Hematopoietic multipotent progenitor cell treated with erythropoietin and hydrocortisone succinate and interleukin-3 and kit ligand, for 15 days (in vitro differentiated cells): ENCODE results near the gene USP54.
"Not testable (repeated sequence)": the region's sequence is repeated elsewhere in the genome, so short reads cannot be mapped to it uniquely, and the experiment has no call there.

ENCODE experiments used
- DNase-seq: peaks from one replicate; pipeline ENCODE4 v3.0.0-alpha.2; 2015; ENCODE audit warnings: low spot score

Gene USP54, protein sequence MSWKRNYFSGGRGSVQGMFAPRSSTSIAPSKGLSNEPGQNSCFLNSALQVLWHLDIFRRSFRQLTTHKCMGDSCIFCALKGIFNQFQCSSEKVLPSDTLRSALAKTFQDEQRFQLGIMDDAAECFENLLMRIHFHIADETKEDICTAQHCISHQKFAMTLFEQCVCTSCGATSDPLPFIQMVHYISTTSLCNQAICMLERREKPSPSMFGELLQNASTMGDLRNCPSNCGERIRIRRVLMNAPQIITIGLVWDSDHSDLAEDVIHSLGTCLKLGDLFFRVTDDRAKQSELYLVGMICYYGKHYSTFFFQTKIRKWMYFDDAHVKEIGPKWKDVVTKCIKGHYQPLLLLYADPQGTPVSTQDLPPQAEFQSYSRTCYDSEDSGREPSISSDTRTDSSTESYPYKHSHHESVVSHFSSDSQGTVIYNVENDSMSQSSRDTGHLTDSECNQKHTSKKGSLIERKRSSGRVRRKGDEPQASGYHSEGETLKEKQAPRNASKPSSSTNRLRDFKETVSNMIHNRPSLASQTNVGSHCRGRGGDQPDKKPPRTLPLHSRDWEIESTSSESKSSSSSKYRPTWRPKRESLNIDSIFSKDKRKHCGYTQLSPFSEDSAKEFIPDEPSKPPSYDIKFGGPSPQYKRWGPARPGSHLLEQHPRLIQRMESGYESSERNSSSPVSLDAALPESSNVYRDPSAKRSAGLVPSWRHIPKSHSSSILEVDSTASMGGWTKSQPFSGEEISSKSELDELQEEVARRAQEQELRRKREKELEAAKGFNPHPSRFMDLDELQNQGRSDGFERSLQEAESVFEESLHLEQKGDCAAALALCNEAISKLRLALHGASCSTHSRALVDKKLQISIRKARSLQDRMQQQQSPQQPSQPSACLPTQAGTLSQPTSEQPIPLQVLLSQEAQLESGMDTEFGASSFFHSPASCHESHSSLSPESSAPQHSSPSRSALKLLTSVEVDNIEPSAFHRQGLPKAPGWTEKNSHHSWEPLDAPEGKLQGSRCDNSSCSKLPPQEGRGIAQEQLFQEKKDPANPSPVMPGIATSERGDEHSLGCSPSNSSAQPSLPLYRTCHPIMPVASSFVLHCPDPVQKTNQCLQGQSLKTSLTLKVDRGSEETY (N-terminal part only)

DNA sequence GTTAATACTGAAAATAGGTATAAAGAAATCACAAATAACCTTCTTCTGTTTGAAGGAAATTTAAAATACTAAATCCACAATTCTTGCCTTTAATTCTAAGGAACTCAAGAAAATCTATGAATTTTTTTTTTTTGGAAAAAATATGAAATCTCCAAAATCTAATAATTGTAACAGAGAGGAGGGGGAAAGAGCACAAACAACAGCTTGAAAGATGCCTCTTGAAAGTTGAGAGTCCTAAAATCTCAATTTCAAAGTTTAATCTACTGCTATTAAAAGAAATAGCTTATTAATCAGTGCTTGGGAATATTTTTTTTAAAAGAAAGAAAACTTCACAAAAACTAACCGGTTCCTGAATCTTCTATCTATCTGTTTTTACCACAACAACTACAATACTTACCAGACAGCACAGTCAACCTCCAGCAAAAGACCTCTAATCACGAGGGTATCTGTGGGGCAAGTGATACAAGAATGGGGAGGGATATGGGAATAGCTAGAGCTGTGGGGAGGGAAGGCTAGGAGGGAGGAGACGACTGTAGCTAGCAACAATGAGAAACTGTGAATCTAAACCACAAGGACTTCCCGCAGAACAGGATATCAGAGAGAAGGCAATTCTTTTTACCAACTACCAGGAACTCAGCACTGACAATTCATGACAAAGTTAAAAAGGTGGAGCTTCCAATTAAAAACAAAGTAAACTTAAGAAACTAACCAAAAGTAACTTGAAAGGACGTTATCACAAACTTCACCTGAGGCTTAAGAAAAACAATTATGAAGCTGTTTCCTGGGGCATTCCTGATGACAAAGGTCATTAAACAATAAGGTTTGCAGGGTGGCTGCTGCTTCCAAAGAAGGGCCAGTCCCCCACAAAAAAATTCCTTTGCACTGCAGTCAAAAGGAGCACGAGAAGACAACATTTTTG lies at the start of gene USP54:
USP54 (minus strand) TSS at position 462 of the 919 bp plus-strand sequence. CDS start 15,684 bp downstream, outside the sequence.
- no peak for DNase-seq

DNA sequence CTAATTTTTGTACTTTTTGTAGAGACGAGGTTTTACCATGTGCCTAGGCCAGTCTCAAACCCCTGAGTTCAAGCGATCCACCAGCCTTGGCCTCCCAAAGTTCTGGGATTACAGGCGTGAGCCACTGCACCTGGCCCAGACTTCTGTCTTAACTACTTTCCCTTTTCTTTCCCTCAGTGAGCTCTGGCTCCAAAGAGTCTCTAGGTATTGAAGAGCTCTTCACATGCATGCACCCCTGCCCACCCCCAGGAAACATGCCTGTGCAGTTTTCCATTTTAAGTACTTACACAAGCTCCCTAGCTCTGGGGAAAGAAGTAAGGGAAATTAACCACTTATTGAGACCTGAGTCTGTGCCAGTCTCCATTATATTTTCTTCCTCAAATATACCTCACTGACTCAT lies 48.1 kb upstream of the USP54 start:
- no peak for DNase-seq

DNA sequence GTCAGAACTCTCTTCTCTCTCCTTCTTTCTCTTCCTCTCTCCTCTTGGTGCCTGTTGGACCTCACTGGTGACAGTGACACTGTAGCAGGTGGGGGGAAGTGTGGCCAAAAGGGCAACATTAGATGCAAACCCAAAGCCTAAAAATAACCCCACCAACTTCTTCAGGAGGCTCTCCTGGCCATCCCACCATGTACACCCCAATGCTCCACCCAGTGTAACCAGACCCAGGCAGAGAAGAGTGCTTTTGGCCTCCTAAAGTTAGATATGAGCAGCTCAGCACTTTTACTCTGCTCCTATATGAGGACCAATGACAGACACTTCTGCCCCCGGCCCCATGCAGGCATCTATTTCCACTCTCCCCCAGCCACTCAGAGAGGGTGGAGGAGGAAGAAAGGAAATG lies 44.6 kb upstream of the USP54 start:
- DNase-seq, result no peak

DNA sequence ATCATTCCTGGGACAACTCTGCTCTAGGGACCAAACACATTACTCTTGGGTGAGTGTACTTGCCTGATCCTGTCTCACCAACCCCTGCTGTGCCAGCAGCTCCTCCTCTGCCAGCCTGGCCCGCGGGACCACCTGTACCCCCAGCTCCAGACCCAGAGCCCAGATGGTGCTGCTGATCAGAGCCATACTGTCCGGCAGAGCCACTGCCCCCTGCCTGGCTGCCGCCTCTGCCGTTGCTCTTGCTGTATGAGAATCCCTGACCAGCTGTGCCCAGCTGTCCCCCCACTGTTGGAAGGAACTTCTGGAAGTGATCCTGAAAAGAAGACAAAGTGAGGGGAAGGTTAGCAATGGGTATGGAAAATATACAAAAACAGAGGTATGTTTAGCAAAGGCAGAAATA lies 43.3 kb upstream of the USP54 start:
- no peak for DNase-seq

DNA sequence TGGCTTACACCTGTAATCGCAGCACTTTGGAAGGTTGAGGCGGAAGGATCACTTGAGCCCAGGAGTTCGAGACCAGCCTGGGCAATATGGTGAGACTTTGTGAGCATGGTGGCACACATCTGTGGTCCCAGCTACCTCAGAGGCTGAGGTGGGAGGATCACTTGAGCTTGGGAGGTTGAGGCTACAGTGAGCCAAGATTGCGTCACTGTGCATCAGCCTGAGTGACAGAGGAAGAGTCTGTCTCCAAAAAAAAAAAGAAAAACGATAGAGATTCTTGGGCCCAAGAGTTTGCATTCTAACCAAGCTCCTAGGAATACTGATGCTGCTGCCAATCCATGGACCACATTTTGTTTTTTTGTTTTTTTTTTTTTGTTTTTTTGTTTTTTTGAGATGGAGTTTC lies 38.0 kb upstream of the USP54 start:
- DNase-seq, result no peak

DNA sequence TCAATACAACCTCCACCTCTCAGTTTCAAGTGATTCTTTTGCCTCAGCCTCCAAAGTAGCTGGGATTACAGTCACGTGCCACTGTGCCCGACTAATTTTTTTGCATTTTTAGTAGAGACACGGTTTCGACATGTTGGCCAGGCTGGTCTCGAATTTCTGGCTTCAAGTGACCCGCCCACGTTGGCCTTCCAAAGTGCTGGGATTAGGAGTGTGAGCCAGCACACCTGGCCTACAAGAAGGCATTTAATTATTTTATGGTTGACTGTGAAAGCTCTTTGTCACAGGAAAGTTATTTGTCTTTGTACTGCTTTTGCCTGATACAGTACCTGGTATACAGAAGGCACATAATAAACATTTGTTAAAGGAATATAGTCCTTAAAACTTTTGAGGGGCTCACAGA lies 37.3 kb upstream of the USP54 start:
- no peak for DNase-seq

DNA sequence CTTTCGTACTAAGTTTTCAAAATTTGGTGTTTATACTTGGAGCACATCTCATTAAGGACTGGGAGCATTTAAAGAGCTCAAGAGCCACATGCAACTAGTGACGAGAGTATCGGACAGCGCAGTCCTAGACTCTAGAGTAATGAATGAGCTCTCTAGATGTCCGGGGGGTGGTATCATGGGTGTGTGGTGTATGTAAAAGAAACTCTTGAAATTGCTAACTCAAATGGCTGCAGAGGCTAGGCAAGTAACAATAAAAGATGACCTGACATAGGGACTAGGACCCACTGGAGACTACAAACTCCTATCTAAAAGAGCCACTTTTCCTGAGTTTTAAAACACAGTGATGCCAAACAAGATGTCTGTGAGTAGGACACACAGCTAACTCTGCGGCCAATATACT lies 36.2 kb upstream of the USP54 start:
- no peak for DNase-seq

DNA sequence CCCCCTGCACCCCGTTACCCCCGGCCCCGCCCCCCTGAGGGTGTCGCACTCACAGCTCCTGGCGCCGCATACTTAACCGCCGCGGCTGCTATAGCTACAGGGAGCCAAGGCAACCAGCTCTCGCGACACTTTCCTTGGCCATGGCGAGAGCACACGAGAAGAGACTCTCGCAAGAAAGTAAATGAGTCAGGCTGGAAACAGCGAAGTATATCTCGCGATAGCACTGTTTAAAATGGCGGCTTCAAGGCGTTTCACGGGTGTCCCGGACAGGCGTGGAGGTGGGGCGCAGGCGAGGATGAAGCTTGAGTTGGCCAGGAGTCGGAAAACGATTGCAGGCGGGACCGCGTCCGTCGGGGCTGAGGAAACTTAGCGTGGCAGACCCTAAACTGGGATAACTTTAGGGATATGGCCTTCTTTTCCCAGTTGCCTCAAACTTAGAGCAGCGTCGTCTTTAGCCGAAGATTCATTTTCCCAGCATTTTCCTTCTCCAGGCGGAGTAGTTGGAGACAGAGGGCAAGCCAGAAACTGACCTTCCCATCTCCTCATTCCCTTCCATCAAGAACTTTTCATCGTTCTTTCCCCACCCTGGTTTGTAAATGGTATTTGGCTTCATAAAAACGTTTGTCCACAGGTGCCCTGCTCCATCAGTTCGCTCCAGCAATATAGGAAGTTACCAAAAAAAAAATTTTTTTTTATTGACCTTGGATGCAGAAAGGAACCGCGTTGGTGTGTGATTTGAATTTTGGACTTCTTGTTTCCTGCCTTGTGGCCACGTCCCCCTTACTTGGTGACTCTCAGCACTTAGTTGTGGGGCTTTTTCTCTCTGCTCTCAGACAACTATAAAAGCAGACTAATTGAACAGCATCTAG lies 35.0 kb upstream of the USP54 start:
- DNase-seq, result peak; percentile 98

DNA sequence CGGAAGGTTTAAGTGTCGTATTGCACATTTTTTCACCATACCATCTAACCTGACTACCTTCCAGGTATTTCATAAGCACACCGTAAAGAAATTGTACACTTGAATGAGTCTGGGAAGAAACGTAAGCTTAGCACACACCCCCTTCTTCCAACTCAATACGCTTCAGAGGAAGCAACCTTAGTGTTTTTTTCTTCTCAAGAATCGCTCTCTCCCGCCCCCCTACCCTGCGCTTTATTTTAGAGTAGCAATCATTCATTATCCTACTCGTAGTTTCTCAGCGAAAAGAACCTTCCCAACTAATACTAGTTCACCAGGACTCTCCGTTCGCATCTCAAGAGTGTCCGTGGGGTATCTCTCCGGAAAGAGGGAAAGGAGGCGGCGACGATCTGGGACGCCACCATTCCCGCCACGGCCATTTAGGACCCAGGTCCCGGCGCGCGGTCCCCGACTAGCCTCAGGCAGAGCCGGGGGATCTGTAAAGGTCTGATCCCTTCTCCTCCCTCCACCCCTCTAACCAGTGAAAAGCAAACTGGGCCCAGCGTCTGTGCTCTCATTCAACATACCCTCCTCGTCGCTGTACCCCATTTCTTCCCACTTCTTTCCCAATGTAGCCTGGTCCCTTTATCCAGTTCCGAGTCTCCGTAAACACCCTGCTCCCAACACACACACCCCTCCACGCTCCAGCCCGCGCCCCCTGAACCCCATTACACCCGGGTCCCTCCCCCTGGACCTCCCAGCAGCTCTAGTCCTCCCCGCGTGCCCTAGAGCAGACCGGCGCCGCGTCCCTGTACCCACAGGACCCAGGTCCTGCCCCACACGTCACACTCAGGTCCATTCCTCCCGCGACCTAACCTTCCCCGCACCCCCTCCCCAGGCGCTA lies 34.1 kb upstream of the USP54 start:
- peak; percentile 22 for DNase-seq

DNA sequence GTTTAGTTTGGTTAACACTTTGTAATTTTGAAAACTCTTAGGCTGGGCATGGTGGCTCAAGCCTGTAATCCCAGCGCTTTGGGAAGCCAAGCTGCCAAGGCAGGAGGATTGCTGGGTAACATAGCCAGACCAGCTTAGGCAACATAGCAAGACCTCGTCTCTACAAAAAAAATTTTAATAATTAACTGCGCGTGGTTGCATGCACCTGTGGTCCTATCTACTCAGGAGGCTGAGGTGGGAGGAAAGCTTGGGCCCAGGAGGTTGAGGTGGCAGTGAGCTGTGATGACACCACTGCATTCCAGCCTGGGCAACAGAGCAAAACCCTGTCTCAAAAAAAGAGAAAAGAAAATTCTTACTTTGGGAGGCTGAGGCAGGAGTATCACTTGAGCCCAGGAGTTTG lies 31.9 kb upstream of the USP54 start:
- DNase-seq, result no peak

DNA sequence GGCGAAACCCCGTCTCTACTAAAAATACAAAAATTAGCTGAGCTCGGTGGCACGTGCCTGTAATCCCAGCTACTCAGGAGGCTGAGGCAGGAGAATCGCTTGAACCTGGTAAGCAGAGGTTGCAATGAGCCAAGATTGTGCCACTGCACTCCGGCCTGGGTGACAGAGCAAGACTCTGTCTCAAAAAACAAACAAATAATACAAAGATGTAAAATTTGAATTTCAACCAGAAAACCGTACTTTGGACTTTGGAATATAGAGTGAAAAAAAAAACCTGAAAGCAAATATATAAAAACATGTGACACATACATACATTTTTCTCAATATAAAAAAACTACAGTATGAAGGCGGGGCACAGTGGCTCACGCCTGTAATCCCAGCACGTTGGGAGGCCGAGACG lies 29.8 kb upstream of the USP54 start:
- not testable (repeated sequence) for DNase-seq

DNA sequence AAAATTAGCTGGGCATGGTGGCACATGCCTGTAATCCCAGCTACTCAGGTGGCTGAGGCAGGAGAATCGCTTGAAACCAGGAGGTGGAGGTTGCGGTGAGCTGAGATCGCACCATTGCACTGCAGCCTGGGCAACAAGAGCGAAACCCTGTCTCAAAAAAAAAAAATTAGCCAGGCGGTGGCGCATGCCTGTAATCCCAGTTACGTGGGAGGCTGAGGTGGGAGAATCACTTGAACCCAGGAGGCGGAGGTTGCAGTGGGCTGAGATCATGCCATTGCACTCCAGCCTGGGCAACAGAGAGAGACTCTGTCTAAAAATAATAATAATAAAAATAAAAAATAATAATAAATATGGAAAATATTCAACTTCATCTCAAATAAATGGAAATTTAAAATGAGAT lies 26.0 kb upstream of the USP54 start:
- not testable (repeated sequence) for DNase-seq

DNA sequence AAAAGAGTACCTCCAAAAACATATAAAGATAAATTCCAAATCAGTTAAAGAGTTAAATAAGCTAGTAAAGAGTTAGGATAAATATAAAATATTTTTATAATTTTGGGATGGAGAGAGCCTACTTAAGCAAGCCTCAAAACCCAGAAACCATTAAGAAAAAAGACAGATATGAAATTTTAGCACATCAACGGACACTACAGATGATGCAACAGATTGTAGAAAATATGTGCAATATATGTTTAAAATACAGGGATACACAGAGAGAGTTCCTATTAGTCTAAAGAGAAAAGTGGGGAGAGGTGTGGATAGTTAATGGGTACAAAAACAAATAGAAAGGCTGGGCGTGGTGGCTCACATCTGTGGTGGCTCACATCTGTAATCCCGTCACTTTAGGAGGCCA lies 23.6 kb upstream of the USP54 start:
- DNase-seq, result no peak

DNA sequence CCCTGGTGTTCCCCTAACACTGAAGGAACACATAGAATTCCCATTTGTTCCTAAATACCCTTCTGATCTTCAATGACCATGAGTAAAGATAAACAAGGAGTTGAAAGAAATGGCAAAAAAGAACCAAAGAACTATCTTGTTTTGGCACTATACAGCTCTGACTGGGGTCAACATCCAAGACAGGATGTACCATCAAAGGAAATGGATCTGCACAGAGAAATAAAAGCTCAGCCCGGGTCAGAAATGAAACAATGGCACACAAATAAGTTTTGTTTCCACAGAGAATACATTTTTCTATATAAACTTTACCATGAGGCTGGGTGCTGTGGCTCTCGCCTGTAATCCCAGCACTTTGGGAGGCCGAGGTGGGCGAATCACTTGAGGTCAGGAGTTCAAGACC lies 18.0 kb upstream of the USP54 start:
- no peak for DNase-seq

DNA sequence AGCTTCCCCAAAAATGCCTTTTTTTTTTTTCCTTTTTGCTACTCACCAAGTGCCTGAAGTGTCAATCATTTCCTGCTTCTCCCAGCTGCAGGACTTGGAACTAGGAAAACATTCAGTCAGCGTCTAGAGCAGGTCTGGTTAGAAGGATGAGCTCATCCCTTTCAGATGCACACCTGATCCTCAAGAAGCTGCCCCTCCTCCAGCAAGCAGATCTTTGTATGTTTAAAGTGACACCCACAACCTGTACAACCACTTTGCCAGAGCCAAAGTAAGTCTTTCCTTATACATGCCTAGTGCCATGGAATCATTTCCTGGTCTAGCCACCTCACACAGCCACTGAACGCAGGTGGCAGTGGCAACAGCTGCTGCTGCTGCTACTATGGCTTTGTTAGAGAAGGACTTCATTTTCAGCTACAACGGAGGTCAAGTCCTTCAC lies 10.4 kb upstream of the USP54 start:
- no peak for DNase-seq

DNA sequence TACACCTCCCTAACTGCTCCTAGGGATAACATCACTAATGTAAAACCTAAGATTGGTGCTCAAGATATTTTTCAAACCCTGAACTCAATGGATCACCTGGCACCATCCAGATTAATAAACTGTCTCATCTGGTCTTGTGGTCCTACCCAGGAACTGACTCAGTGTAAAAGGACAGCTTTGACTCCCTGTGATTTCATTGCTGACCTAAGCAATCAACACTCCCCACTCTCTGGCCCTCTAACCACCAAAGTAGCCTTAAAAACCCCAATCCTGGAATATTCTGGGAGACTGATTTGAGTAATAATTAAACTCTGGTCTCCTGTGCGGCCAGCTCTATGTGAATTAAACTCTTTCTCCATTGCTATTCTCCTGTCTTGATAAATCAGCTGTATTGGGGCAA lies 6.2 kb upstream of the USP54 start:
- no peak for DNase-seq

DNA sequence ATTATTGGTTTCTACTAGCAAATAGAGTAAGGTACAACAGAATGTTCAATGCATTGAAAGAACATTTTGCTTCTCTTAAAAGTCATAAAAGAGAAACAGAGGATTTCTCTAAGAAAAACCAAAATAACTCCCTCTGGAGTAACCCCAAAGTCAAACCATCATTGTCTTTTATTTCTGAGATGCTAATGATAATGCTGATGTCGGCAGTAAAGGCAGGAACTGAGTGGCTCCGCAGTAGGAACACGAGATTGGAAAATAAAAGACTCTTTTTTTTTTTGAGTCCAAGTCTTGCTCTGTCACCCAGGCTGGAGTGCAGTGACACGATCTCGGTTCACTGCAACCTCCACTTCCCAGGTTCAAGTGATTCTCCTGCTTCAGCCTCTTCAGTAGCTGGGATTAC lies 2.7 kb upstream of the USP54 start:
- no peak for DNase-seq

DNA sequence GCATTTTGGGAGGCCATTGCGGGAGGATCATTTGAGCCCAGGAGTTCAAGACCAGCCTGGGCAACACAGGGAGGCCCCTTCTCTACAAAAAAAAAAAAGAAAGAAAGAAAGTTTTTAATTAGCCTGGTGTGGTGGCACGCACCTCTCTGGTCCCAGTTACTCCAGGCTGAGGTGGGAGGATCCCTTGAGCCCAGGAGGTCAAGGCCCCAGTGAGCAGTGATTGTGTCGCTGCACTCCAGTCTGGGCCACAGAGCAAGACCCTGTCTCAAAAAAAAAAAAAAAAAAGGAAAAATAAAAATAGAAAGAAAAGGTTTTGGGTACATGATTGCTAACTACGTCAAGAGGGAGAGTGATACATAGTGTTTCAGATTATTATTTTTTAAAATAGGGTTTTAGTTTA lies 2.0 kb upstream of the USP54 start:
- no peak for DNase-seq

DNA sequence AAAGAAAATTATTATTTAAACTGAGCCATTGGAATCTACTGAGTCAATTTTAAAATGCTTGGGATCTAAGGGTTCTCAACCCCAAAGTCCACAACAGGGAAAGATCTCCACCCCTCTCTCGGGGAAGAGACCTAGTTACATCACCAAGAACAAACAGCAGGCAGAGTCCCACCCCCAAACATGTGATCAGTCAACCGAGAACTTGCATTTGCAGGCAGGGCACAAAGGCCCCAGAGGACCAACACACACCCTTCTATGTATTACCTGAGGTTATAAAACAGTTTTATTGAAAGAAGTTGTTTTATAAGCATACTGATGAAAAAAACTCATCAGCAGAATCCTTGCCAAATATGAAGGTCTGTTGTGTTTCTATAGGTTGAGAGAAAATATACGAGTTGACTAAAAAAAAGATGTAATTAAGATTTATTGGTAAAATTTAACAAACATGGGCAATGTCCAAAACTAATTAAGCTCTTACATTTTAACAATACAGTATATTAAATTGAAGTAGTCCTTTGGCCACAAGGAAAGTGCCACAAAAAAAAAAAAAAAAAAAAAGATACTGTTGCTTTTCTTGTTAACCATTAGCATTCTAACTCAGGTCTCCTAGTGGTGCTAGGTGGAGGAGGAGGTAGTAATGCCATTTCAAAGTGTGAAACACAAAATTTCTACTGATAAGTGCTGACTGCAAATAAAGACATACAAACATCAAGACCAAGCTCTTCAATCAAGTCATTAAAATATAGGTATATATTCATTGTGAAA lies 975 bp upstream of the USP54 start:
- DNase-seq, result no peak
